GM21447 (cell line): Measurements from ENCODE around the gene NPB.

Source experiments
- ATAC-seq: cut with Tn5 transposase; IDR thresholded peaks from one replicate; pipeline ENCODE4 v1.9.1; 2021; ENCODE audit not compliant: unreplicated experiment

Gene NPB

GRCh38 chr17:81898029-81898866 is 3.8 kb upstream of the NPB start:
- ATAC-seq: no peak

GRCh38 chr17:81898885-81899284 is 3.2 kb upstream of the NPB start:
- no peak for ATAC-seq

- ATAC-seq: no peak
Measured at GRCh38 chr17:81899514-81900166, 2.4 kb upstream of the NPB start.

GRCh38 chr17:81900181-81900820 is 1.7 kb upstream of the NPB start:
- no peak for ATAC-seq

- no peak for ATAC-seq
Measured at GRCh38 chr17:81901167-81902022, 643 bp upstream of the NPB start.

GRCh38 chr17:81902653-81903414 is 796 bp downstream of the NPB start:
- ATAC-seq: no peak

- no peak for ATAC-seq
Measured at GRCh38 chr17:81903415-81903831, 1.4 kb downstream of the NPB start.

GRCh38 chr17:81903896-81904599 is 2.0 kb downstream of the NPB start:
- ATAC-seq: no peak

- no peak for ATAC-seq
Measured at GRCh38 chr17:81904600-81905423, 2.8 kb downstream of the NPB start.

GRCh38 chr17:81905424-81905875 is 3.4 kb downstream of the NPB start:
- no peak for ATAC-seq

GRCh38 chr17:81905993-81906392 is 4.0 kb downstream of the NPB start:
- no peak for ATAC-seq

- ATAC-seq: no peak
Measured at GRCh38 chr17:81906476-81907218, 4.6 kb downstream of the NPB start.

GRCh38 chr17:81907219-81908145 is 5.4 kb downstream of the NPB start:
- ATAC-seq: no peak

- no peak for ATAC-seq
Measured at GRCh38 chr17:81908793-81909192, 6.8 kb downstream of the NPB start.

GRCh38 chr17:81909231-81909630 is 7.2 kb downstream of the NPB start:
- ATAC-seq: no peak

GRCh38 chr17:81909966-81910839 is 8.2 kb downstream of the NPB start:
- no peak for ATAC-seq
